HG02885 (cell line): ENCODE measurements around the gene CDY2A.
"Not testable (repeated sequence)": the region's sequence is repeated elsewhere in the genome, so short reads cannot be mapped to it uniquely, and the experiment has no call there.

Experiments used
- ATAC-seq: cut with Tn5 transposase; IDR thresholded peaks from one replicate; pipeline ENCODE4 v1.9.1; 2021; ENCODE audit warnings: mild to moderate bottlenecking; ENCODE audit not compliant: unreplicated experiment, poor library complexity

The CDY2A gene

GRCh38 chrY:18025487-18025886 is at the start of gene CDY2A:
TSS of gene CDY2A (plus strand) at chrY:18025787. CDS start at chrY:18026115, 328 bp downstream.
- ATAC-seq, result not testable (repeated sequence)

GRCh38 chrY:17997586-17997985 is 28.0 kb upstream of the CDY2A start:
- not testable (repeated sequence) for ATAC-seq

- ATAC-seq, result not testable (repeated sequence)
Observed at GRCh38 chrY:17998266-17998665, 27.3 kb upstream of the CDY2A start.

- ATAC-seq, result not testable (repeated sequence)
Observed at GRCh38 chrY:18023897-18024296, 1.7 kb upstream of the CDY2A start.

GRCh38 chrY:18028845-18029244 is 3.3 kb downstream of the CDY2A start:
- not testable (repeated sequence) for ATAC-seq

- not testable (repeated sequence) for ATAC-seq
Observed at GRCh38 chrY:18030178-18030577, 4.6 kb downstream of the CDY2A start.

- not testable (repeated sequence) for ATAC-seq
Observed at GRCh38 chrY:18034100-18034814, 8.7 kb downstream of the CDY2A start.

GRCh38 chrY:18034864-18035263 is 9.3 kb downstream of the CDY2A start:
- ATAC-seq, result not testable (repeated sequence)

GRCh38 chrY:18044990-18045389 is 19.4 kb downstream of the CDY2A start:
- not testable (repeated sequence) for ATAC-seq

GRCh38 chrY:18048149-18049040 is 22.8 kb downstream of the CDY2A start:
- not testable (repeated sequence) for ATAC-seq

GRCh38 chrY:18049061-18049460 is 23.5 kb downstream of the CDY2A start:
- ATAC-seq, result not testable (repeated sequence)

- ATAC-seq, result not testable (repeated sequence)
Observed at GRCh38 chrY:18056473-18056872, 30.9 kb downstream of the CDY2A start.

- not testable (repeated sequence) for ATAC-seq
Observed at GRCh38 chrY:18073464-18073863, 47.9 kb downstream of the CDY2A start.
